ENCODE data around the gene PLD6.

The PLD6 gene

GRCh38 chr17:17167986-17168385 is 38.1 kb downstream of the PLD6 start:
- H3K4me2 ChIP-seq (ENCODE audit: low read length) = no peak overlapping the region
- H3F3A ChIP-seq (ENCODE audit: control insufficient read depth, insufficient read depth) = no peaks in the 10 kb centered on the region
- H3K9me2 ChIP-seq (replicated peaks; ENCODE audit: control insufficient read depth, low read length) = no peaks in the 10 kb centered on the region
- H3K27me3 ChIP-seq (ENCODE audit: control insufficient read depth, low read length) = no peaks in the 10 kb centered on the region
- no peaks in the 10 kb centered on the region for H3K79me2 ChIP-seq (ENCODE audit: control insufficient read depth, low read length)
- TF ChIP-seq, protein P1, sequence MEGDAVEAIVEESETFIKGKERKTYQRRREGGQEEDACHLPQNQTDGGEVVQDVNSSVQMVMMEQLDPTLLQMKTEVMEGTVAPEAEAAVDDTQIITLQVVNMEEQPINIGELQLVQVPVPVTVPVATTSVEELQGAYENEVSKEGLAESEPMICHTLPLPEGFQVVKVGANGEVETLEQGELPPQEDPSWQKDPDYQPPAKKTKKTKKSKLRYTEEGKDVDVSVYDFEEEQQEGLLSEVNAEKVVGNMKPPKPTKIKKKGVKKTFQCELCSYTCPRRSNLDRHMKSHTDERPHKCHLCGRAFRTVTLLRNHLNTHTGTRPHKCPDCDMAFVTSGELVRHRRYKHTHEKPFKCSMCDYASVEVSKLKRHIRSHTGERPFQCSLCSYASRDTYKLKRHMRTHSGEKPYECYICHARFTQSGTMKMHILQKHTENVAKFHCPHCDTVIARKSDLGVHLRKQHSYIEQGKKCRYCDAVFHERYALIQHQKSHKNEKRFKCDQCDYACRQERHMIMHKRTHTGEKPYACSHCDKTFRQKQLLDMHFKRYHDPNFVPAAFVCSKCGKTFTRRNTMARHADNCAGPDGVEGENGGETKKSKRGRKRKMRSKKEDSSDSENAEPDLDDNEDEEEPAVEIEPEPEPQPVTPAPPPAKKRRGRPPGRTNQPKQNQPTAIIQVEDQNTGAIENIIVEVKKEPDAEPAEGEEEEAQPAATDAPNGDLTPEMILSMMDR (IDR thresholded peaks at IDR 0.05; ENCODE audit: low read depth, low read length, poor library complexity, severe bottlenecking) = no peak
- TF ChIP-seq EZH2phosphoT487 (IDR thresholded peaks at IDR 0.05; ENCODE audit: borderline replicate concordance, low read length) = no peak
- H3K9me3 ChIP-seq (ENCODE audit: control insufficient read depth, insufficient read depth, low read length) = no peaks in the 10 kb centered on the region
- no peak overlapping the region for H3K4me3 ChIP-seq (ENCODE audit: low read length)
- no peaks in the 10 kb centered on the region for H3K4me1 ChIP-seq (ENCODE audit: control insufficient read depth, low read length)
- no peak overlapping the region for H3K27ac ChIP-seq (ENCODE audit: low read depth, low read length)
- no peaks in the 10 kb centered on the region for H4K20me1 ChIP-seq (ENCODE audit: control insufficient read depth, insufficient read depth, low read depth, low read length)
- peaks cover 27% of the 10 kb centered on the region for H3K36me3 ChIP-seq (ENCODE audit: control insufficient read depth, low read length)

GRCh38 chr17:17167356-17167755 is 38.8 kb downstream of the PLD6 start:
- Histone ChIP-seq H3K9me2 (replicated peaks; ENCODE audit: control insufficient read depth, low read length) (no peaks in the 10 kb centered on the region), H3K4me3 (ENCODE audit: low read length) (no peak overlapping the region), H3K27me3 (ENCODE audit: control insufficient read depth, low read length) (no peaks in the 10 kb centered on the region), H3K9me3 (ENCODE audit: control insufficient read depth, insufficient read depth, low read length) (no peaks in the 10 kb centered on the region), H3K36me3 (ENCODE audit: control insufficient read depth, low read length) (peaks cover 27% of the 10 kb centered on the region), H4K20me1 (ENCODE audit: control insufficient read depth, insufficient read depth, low read depth, low read length) (no peaks in the 10 kb centered on the region), H3F3A (ENCODE audit: control insufficient read depth, insufficient read depth) (no peaks in the 10 kb centered on the region), H3K27ac (ENCODE audit: low read depth, low read length) (no peak overlapping the region), H3K4me2 (ENCODE audit: low read length) (no peak overlapping the region), H3K4me1 (ENCODE audit: control insufficient read depth, low read length) (no peaks in the 10 kb centered on the region), H3K79me2 (ENCODE audit: control insufficient read depth, low read length) (no peaks in the 10 kb centered on the region)
- TF ChIP-seq EZH2phosphoT487 (IDR thresholded peaks at IDR 0.05; ENCODE audit: borderline replicate concordance, low read length) = no peak
- TF ChIP-seq, protein P1 (IDR thresholded peaks at IDR 0.05; ENCODE audit: low read depth, low read length, poor library complexity, severe bottlenecking) = no peak

GRCh38 chr17:17166446-17166845 is 39.7 kb downstream of the PLD6 start:
- Histone ChIP-seq H3K27me3 (ENCODE audit: control insufficient read depth, low read length) (no peaks in the 10 kb centered on the region), H3K4me3 (ENCODE audit: low read length) (no peak overlapping the region), H3K9me2 (replicated peaks; ENCODE audit: control insufficient read depth, low read length) (no peaks in the 10 kb centered on the region), H3K4me1 (ENCODE audit: control insufficient read depth, low read length) (no peaks in the 10 kb centered on the region), H3K4me2 (ENCODE audit: low read length) (no peak overlapping the region), H3K79me2 (ENCODE audit: control insufficient read depth, low read length) (no peaks in the 10 kb centered on the region), H3F3A (ENCODE audit: control insufficient read depth, insufficient read depth) (no peaks in the 10 kb centered on the region), H3K27ac (ENCODE audit: low read depth, low read length) (no peak overlapping the region), H4K20me1 (ENCODE audit: control insufficient read depth, insufficient read depth, low read depth, low read length) (no peaks in the 10 kb centered on the region), H3K9me3 (ENCODE audit: control insufficient read depth, insufficient read depth, low read length) (no peaks in the 10 kb centered on the region), H3K36me3 (ENCODE audit: control insufficient read depth, low read length) (peaks cover 29% of the 10 kb centered on the region)
- TF ChIP-seq EZH2phosphoT487 (IDR thresholded peaks at IDR 0.05; ENCODE audit: borderline replicate concordance, low read length) = no peak
- TF ChIP-seq, protein P1 (IDR thresholded peaks at IDR 0.05; ENCODE audit: low read depth, low read length, poor library complexity, severe bottlenecking) = no peak

Data from DOHH2 (cell line).